ENCODE measurements around the gene ARHGAP20.

The ARHGAP20 gene

DNA sequence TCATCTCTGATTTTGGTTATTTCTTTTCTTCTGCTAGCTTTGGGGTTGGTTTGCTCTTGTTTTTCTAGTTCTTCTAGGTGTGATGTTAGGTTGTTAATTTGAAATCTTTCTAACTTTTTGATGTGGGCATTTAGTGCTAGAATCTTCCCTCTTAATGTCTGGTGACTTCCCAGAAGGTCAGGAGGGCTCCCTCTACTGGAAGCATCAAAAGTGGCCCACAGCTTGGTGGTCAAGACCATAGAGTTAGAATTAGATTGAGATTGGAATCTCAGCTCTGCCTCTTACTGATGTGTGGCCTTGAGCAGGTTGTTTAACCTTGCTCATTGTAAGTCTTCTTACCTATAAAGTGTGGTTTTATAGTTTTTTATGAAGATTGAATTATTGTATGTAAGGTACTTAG lies 183.2 kb downstream of the ARHGAP20 start:
- TF ChIP-seq ZNF70 (CRISPR knock-in tag; IDR thresholded peaks at IDR 0.05) (no peak), RARB (CRISPR knock-in tag; IDR thresholded peaks at IDR 0.05) (no peak), ZFP3 (CRISPR knock-in tag; IDR thresholded peaks at IDR 0.05) (no peak), OSR1 (CRISPR knock-in tag; IDR thresholded peaks at IDR 0.05) (no peak), ESRRG (CRISPR knock-in tag; IDR thresholded peaks at IDR 0.05) (no peak), TOX (CRISPR knock-in tag; IDR thresholded peaks at IDR 0.05; ENCODE audit: borderline replicate concordance) (no peak), BACH2 (CRISPR knock-in tag; IDR thresholded peaks at IDR 0.05; ENCODE audit: borderline replicate concordance) (no peak), ZC3H10 (CRISPR knock-in tag; IDR thresholded peaks at IDR 0.05) (no peak), GLIS3 (CRISPR knock-in tag; IDR thresholded peaks at IDR 0.05) (no peak), ZNF8 (CRISPR knock-in tag; IDR thresholded peaks at IDR 0.05) (no peak), CSDC2 (CRISPR knock-in tag; IDR thresholded peaks at IDR 0.05) (no peak), ARNTL (CRISPR knock-in tag; IDR thresholded peaks at IDR 0.05; ENCODE audit: borderline replicate concordance, low read depth) (no peak), ZNF565 (CRISPR knock-in tag; conservative IDR thresholded peaks at IDR 0.05; ENCODE audit: low read depth) (no peak), ZFP30 (CRISPR knock-in tag; IDR thresholded peaks at IDR 0.05) (no peak)
- TF ChIP-seq, protein P1, sequence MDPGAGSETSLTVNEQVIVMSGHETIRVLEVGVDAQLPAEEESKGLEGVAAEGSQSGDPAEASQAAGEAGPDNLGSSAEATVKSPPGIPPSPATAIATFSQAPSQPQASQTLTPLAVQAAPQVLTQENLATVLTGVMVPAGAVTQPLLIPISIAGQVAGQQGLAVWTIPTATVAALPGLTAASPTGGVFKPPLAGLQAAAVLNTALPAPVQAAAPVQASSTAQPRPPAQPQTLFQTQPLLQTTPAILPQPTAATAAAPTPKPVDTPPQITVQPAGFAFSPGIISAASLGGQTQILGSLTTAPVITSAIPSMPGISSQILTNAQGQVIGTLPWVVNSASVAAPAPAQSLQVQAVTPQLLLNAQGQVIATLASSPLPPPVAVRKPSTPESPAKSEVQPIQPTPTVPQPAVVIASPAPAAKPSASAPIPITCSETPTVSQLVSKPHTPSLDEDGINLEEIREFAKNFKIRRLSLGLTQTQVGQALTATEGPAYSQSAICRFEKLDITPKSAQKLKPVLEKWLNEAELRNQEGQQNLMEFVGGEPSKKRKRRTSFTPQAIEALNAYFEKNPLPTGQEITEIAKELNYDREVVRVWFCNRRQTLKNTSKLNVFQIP (CRISPR knock-in tag; IDR thresholded peaks at IDR 0.05; ENCODE audit: borderline replicate concordance, low read depth): no peak
- TF ChIP-seq, protein P2, sequence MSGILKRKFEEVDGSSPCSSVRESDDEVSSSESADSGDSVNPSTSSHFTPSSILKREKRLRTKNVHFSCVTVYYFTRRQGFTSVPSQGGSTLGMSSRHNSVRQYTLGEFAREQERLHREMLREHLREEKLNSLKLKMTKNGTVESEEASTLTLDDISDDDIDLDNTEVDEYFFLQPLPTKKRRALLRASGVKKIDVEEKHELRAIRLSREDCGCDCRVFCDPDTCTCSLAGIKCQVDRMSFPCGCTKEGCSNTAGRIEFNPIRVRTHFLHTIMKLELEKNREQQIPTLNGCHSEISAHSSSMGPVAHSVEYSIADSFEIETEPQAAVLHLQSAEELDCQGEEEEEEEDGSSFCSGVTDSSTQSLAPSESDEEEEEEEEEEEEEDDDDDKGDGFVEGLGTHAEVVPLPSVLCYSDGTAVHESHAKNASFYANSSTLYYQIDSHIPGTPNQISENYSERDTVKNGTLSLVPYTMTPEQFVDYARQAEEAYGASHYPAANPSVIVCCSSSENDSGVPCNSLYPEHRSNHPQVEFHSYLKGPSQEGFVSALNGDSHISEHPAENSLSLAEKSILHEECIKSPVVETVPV (CRISPR knock-in tag; IDR thresholded peaks at IDR 0.05): no peak
- TF ChIP-seq, protein P3, sequence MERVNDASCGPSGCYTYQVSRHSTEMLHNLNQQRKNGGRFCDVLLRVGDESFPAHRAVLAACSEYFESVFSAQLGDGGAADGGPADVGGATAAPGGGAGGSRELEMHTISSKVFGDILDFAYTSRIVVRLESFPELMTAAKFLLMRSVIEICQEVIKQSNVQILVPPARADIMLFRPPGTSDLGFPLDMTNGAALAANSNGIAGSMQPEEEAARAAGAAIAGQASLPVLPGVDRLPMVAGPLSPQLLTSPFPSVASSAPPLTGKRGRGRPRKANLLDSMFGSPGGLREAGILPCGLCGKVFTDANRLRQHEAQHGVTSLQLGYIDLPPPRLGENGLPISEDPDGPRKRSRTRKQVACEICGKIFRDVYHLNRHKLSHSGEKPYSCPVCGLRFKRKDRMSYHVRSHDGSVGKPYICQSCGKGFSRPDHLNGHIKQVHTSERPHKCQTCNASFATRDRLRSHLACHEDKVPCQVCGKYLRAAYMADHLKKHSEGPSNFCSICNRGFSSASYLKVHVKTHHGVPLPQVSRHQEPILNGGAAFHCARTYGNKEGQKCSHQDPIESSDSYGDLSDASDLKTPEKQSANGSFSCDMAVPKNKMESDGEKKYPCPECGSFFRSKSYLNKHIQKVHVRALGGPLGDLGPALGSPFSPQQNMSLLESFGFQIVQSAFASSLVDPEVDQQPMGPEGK (CRISPR knock-in tag; IDR thresholded peaks at IDR 0.05; ENCODE audit: borderline replicate concordance): no peak

DNA sequence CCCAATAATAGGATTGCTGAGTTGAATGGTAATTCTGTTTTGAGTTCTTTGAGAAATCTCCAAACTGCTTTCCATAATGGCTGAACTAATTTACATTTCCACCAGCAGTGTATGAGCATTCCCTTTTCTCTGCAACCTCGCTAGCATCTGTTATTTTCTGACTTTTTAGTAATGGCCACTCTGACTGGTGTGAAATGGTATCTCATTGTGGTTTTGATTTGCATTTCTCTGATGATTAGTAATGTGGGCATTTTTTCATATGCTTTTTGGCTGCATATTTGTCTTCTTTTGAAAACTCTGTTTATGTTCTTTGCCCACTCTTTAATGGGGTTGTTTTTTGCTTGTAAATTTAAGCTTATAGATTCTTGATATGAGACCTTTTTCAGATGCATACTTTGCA lies 185.1 kb downstream of the ARHGAP20 start:
- ATAC-seq: no peak

More for the DNA sequence above, 183.2 kb downstream of the ARHGAP20 start:
- no peak for ATAC-seq

More for the DNA sequence above, 185.1 kb downstream of the ARHGAP20 start:
- TF ChIP-seq ZNF565 (CRISPR knock-in tag; conservative IDR thresholded peaks at IDR 0.05; ENCODE audit: low read depth) (no peak), ARNTL (CRISPR knock-in tag; IDR thresholded peaks at IDR 0.05; ENCODE audit: borderline replicate concordance, low read depth) (no peak), TOX (CRISPR knock-in tag; IDR thresholded peaks at IDR 0.05; ENCODE audit: borderline replicate concordance) (no peak), OSR1 (CRISPR knock-in tag; IDR thresholded peaks at IDR 0.05) (no peak), PPARA (CRISPR knock-in tag; IDR thresholded peaks at IDR 0.05; ENCODE audit: borderline replicate concordance) (no peak), GLIS3 (CRISPR knock-in tag; IDR thresholded peaks at IDR 0.05) (no peak), ZFP30 (CRISPR knock-in tag; IDR thresholded peaks at IDR 0.05) (no peak), ISL1 (CRISPR knock-in tag; IDR thresholded peaks at IDR 0.05) (no peak), SNAI2 (CRISPR knock-in tag; IDR thresholded peaks at IDR 0.05) (no peak), RARB (CRISPR knock-in tag; IDR thresholded peaks at IDR 0.05) (no peak), BACH2 (CRISPR knock-in tag; IDR thresholded peaks at IDR 0.05; ENCODE audit: borderline replicate concordance) (no peak), ZNF70 (CRISPR knock-in tag; IDR thresholded peaks at IDR 0.05) (no peak), ZFP3 (CRISPR knock-in tag; IDR thresholded peaks at IDR 0.05) (no peak), ZC3H10 (CRISPR knock-in tag; IDR thresholded peaks at IDR 0.05) (no peak), ZNF8 (CRISPR knock-in tag; IDR thresholded peaks at IDR 0.05) (no peak)
- TF ChIP-seq, protein P2 (CRISPR knock-in tag; IDR thresholded peaks at IDR 0.05): no peak
- TF ChIP-seq, protein P4, sequence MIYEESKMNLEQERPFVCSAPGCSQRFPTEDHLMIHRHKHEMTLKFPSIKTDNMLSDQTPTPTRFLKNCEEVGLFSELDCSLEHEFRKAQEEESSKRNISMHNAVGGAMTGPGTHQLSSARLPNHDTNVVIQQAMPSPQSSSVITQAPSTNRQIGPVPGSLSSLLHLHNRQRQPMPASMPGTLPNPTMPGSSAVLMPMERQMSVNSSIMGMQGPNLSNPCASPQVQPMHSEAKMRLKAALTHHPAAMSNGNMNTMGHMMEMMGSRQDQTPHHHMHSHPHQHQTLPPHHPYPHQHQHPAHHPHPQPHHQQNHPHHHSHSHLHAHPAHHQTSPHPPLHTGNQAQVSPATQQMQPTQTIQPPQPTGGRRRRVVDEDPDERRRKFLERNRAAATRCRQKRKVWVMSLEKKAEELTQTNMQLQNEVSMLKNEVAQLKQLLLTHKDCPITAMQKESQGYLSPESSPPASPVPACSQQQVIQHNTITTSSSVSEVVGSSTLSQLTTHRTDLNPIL (CRISPR knock-in tag; IDR thresholded peaks at IDR 0.05; ENCODE audit: low read depth): no peak

Data from SK-N-SH treated with all-trans-retinoic acid at 6 μM for 48 hours (cell line).